M059J (cell line): ENCODE results near the gene ABCA10. TPM values are rescaled to one million over a fixed set of nuclear protein-coding genes. Genes with fewer than 3 reads are reported as not detected.

Experiments used
- DNase-seq: peaks from one replicate; pipeline ENCODE4 v3.0.0-alpha.2; 2012; ENCODE audit warnings: low read depth
- total RNA-seq: library from RNA; depleted of rRNA; stranded (reverse); fragments of >200 nt; shearing (Covaris generic); gene quantifications from 2 replicates; pipeline ENCODE4 v1.2.3, GENCODE V29; 2014

Gene ABCA10
- total RNA-seq, 1 experiment from 2014 or later, result not detected

- DNase-seq, result no peak
Measured at GRCh38 chr17:69164206-69164605, 64.4 kb downstream of the ABCA10 start.

GRCh38 chr17:69159418-69159817, 69.2 kb downstream of the ABCA10 start:
- no peak for DNase-seq

- DNase-seq, result no peak
Measured at GRCh38 chr17:69154267-69154666, 74.4 kb downstream of the ABCA10 start.

- no peak for DNase-seq
Measured at GRCh38 chr17:69150333-69150732, 78.3 kb downstream of the ABCA10 start.

GRCh38 chr17:69147460-69147859, 81.2 kb downstream of the ABCA10 start:
- DNase-seq, result no peak

- no peak for DNase-seq
Measured at GRCh38 chr17:69144331-69145255, 84.0 kb downstream of the ABCA10 start.

GRCh38 chr17:69143683-69144231, 84.9 kb downstream of the ABCA10 start:
- no peak for DNase-seq

- no peak for DNase-seq
Measured at GRCh38 chr17:69143151-69143550, 85.5 kb downstream of the ABCA10 start.

- no peak for DNase-seq
Measured at GRCh38 chr17:69142175-69142802, 86.3 kb downstream of the ABCA10 start.

- no peak for DNase-seq
Measured at GRCh38 chr17:69141431-69142174, 87.0 kb downstream of the ABCA10 start, which contains the start of gene ABCA6. Gene ABCA6 (minus strand): TSS chr17:69141895. CDS start chr17:69140703, 1,192 bp downstream.

GRCh38 chr17:69134112-69134511, 94.5 kb downstream of the ABCA10 start:
- DNase-seq, result no peak

- no peak for DNase-seq
Measured at GRCh38 chr17:69130627-69131296, 97.9 kb downstream of the ABCA10 start.

GRCh38 chr17:69123626-69124025, 105.0 kb downstream of the ABCA10 start:
- no peak for DNase-seq

- no peak for DNase-seq
Measured at GRCh38 chr17:69122065-69122464, 106.6 kb downstream of the ABCA10 start.

GRCh38 chr17:69117855-69118784, 110.5 kb downstream of the ABCA10 start:
- no peak for DNase-seq

GRCh38 chr17:69111794-69112193, 116.8 kb downstream of the ABCA10 start:
- DNase-seq, result no peak

GRCh38 chr17:69105907-69106730, 122.5 kb downstream of the ABCA10 start:
- no peak for DNase-seq

- no peak for DNase-seq
Measured at GRCh38 chr17:69103557-69104233, 124.9 kb downstream of the ABCA10 start.

GRCh38 chr17:69098625-69099024, 130.0 kb downstream of the ABCA10 start:
- DNase-seq, result no peak
